PC-3 (cell line): ENCODE results near the gene PRR12. TPM values are rescaled to one million over a fixed set of nuclear protein-coding genes. Genes with fewer than 3 reads are reported as not detected.

Experiments
- ATAC-seq: fragments of 200-7000 bp; cut with Tn5 transposase; 2 replicates; pipeline ENCODE4 v1.9.1; 2020; ENCODE audit warnings: mild to moderate bottlenecking, moderate library complexity
- BruUV-seq: library from RNA; stranded (reverse); fragments of 400-500 nt; replicated peaks from 2 replicates; lab custom pipeline; 2021; lab: Mats Ljungman, UMichigan
- CTCF ChIA-PET: fragments of 300-600 bp; sonication (Branson Sonifier 250); formaldehyde crosslinking; loops from one replicate; lab custom pipeline; 2022; ENCODE audit warnings: antibody characterized with exemption; lab: Charles Lee
- POLR2A ChIA-PET: fragments of 300-600 bp; sonication (Branson Sonifier 250); formaldehyde crosslinking; loops from one replicate; lab custom pipeline; 2022; ENCODE audit warnings: antibody characterized with exemption; ENCODE audit not compliant: unreplicated experiment; lab: Charles Lee
- DNase-seq: peaks from one replicate; pipeline ENCODE4 v3.0.0-alpha.2; 2015
- H2AFZ ChIP-seq: fragments of 300-600 bp; sonication (generic); 2 replicates; pipeline ENCODE4 v1.6.0; 2016; ENCODE audit warnings: antibody characterized with exemption, low read length
- H3F3A ChIP-seq: fragments of 300-600 bp; sonication (generic); one replicate; pipeline ENCODE4 v1.6.0; 2017; ENCODE audit warnings: antibody characterized with exemption, low read length, control low read depth, mild to moderate bottlenecking; ENCODE audit not compliant: unreplicated experiment
- H3K27ac ChIP-seq: fragments of 300-600 bp; sonication (generic); 2 replicates; pipeline ENCODE4 v1.5.1; 2016; ENCODE audit warnings: mild to moderate bottlenecking, low read length
- H3K27me3 ChIP-seq: fragments of 300-600 bp; sonication (generic); 2 replicates; pipeline ENCODE4 v1.6.1; 2016; ENCODE audit warnings: low read length, mixed read lengths
- H3K36me3 ChIP-seq: fragments of 300-600 bp; sonication (generic); 2 replicates; pipeline ENCODE4 v1.6.1; 2016; ENCODE audit warnings: low read depth, mixed run types, low read length, mixed read lengths
- H3K4me1 ChIP-seq: fragments of 300-600 bp; sonication (generic); 2 replicates; pipeline ENCODE4 v1.5.1; 2016; ENCODE audit warnings: low read length; ENCODE audit not compliant: insufficient read depth
- H3K4me2 ChIP-seq: fragments of 300-600 bp; sonication (generic); 2 replicates; pipeline ENCODE4 v1.6.0; 2016; ENCODE audit warnings: low read length
- H3K4me3 ChIP-seq: fragments of 300-600 bp; sonication (generic); 2 replicates; pipeline ENCODE4 v1.5.1; 2016; ENCODE audit warnings: mild to moderate bottlenecking, low read length, mixed read lengths
- H3K79me2 ChIP-seq: fragments of 300-600 bp; sonication (generic); 2 replicates; pipeline ENCODE4 v1.6.1; 2017; ENCODE audit warnings: low read length, mixed read lengths
- H3K9ac ChIP-seq: fragments of 300-600 bp; sonication (generic); 2 replicates; pipeline ENCODE4 v1.6.0; 2016; ENCODE audit warnings: mild to moderate bottlenecking, low read length
- H3K9me2 ChIP-seq: fragments of 300-600 bp; sonication (generic); replicated peaks from 2 replicates; pipeline ENCODE4 v1.6.1; 2016; ENCODE audit warnings: mixed run types, low read length, mixed read lengths
- H3K9me3 ChIP-seq: fragments of 300-600 bp; sonication (generic); 2 replicates; pipeline ENCODE4 v1.6.1; 2016; ENCODE audit warnings: low read length, mixed read lengths
- H4K20me1 ChIP-seq: fragments of 300-600 bp; sonication (generic); 2 replicates; pipeline ENCODE4 v1.6.1; 2016; ENCODE audit warnings: low read length, mixed read lengths
- CTCF ChIP-seq: fragments of 300-600 bp; sonication (generic); conservative IDR thresholded peaks from 2 replicates; pipeline ENCODE4 v1.5.1; 2017; ENCODE audit warnings: antibody characterized with exemption, low read depth, mild to moderate bottlenecking, low read length
- EZH2 ChIP-seq: fragments of 300-600 bp; sonication (generic); IDR thresholded peaks from one replicate; pipeline ENCODE4 v1.6.1; 2017; ENCODE audit warnings: antibody characterized with exemption, mild to moderate bottlenecking, low read length; ENCODE audit not compliant: unreplicated experiment
- EZH2phosphoT487 ChIP-seq: fragments of 300-600 bp; sonication (generic); IDR thresholded peaks from 2 replicates; pipeline ENCODE4 v1.6.1; 2018; ENCODE audit warnings: mild to moderate bottlenecking, antibody characterized with exemption, low read length, borderline replicate concordance
- intact Hi-C: fragments of 100-400 bp; cut with micrococcal nuclease; formaldehyde crosslinking; loops from 2 replicates; pipeline ENCODE4 v1.9.0; 2023
- total RNA-seq: library from RNA; depleted of rRNA; stranded (reverse); fragments of >200 nt; gene quantifications from 2 replicates; pipeline ENCODE4 v1.2.3, GENCODE V29; 2014

Gene PRR12
- total RNA-seq, 1 experiment from 2014 or later: 14.6 TPM

DNA sequence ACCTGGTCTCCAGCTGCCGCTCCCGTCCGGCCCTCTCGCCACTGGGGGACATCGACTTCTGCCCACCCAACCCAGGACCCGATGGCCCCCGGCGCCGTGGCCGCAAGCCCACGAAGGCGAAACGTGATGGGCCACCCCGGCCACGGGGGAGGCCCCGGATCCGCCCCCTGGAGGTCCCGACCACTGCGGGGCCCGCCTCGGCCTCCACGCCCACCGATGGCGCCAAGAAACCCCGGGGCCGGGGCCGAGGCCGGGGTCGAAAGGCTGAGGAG lies 6.7 kb downstream of the PRR12 start:
- BruUV-seq: no TSS peak
- Histone ChIP-seq H3K9ac (no peak overlapping the region), H3F3A (no peaks in the 10 kb centered on the region), H3K4me3 (no peak overlapping the region), H3K4me1 (peaks cover 7% of the 10 kb centered on the region; the same call in 1 of the 2 replicates), H3K79me2 (peaks cover 59% of the 10 kb centered on the region), H3K36me3 (peaks cover 59% of the 10 kb centered on the region), H2AFZ (no peak overlapping the region), H4K20me1 (peaks cover 12% of the 10 kb centered on the region), H3K4me2 (no peak overlapping the region), H3K27ac (no peak overlapping the region), H3K9me3 (no peaks in the 10 kb centered on the region), H3K27me3 (no peaks in the 10 kb centered on the region), H3K9me2 (no peaks in the 10 kb centered on the region)
- intact Hi-C loops: no loop called here
- no peak for TF ChIP-seq EZH2
- no peak for ATAC-seq
- CTCF ChIA-PET: no interaction called here
- no peak for DNase-seq
- POLR2A ChIA-PET: no interaction called here

GRCh38 chr19:49599378-49600295 lies 8.7 kb downstream of the PRR12 start:
- no peaks in the 10 kb centered on the region for H3K27me3 ChIP-seq
- no peaks in the 10 kb centered on the region for H3F3A ChIP-seq
- no peaks in the 10 kb centered on the region for H3K9me3 ChIP-seq
- TF ChIP-seq EZH2 (no peak), EZH2phosphoT487 (no peak), CTCF (no peak)
- ChIA-PET CTCF (no interaction called here), POLR2A (no interaction called here)
- H4K20me1 ChIP-seq: peaks cover 6% of the 10 kb centered on the region; the same call in 1 of the 2 replicates
- intact Hi-C loops: no loop called here
- H3K27ac ChIP-seq: no peak overlapping the region
- no peak overlapping the region for H3K4me2 ChIP-seq
- peaks cover 58% of the 10 kb centered on the region for H3K79me2 ChIP-seq
- no peaks in the 10 kb centered on the region for H3K4me1 ChIP-seq
- BruUV-seq: TSS peak; percentile 13
- no peaks in the 10 kb centered on the region for H3K9me2 ChIP-seq
- no peak overlapping the region for H3K4me3 ChIP-seq
- ATAC-seq: no peak
- no peak overlapping the region for H3K9ac ChIP-seq
- no peak for DNase-seq
- H3K36me3 ChIP-seq: peaks cover 61% of the 10 kb centered on the region
- H2AFZ ChIP-seq: no peak overlapping the region

DNA sequence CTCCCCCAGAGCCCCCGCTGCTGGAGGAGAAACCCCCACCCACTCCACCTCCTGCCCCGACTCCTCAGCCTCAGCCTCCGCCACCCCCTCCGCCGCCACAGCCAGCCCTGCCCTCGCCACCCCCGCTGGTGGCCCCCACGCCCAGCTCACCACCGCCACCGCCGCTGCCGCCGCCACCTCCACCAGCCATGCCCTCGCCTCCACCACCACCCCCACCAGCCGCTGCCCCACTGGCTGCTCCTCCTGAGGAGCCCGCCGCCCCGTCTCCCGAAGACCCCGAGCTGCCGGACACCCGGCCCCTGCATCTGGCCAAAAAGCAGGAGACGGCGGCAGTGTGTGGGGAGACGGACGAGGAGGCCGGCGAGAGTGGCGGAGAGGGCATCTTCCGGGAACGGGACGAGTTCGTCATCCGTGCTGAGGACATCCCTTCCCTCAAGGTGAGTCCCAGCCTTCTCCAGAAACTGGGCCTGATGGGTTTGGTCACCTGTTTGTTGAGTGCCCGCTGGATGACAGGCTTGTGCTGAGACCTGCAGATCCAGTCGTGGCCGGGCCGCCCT lies 10.6 kb downstream of the PRR12 start:
- no peaks in the 10 kb centered on the region for H3K27me3 ChIP-seq
- ChIA-PET CTCF (no interaction called here), POLR2A (no interaction called here)
- H3K4me2 ChIP-seq: no peak overlapping the region
- peaks cover 54% of the 10 kb centered on the region for H3K36me3 ChIP-seq
- peaks cover 6% of the 10 kb centered on the region; the same call in 1 of the 2 replicates for H4K20me1 ChIP-seq
- peaks cover 65% of the 10 kb centered on the region for H3K79me2 ChIP-seq
- H2AFZ ChIP-seq: no peak overlapping the region
- H3K4me3 ChIP-seq: no peak overlapping the region
- TF ChIP-seq EZH2phosphoT487 (no peak), EZH2 (no peak), CTCF (no peak)
- H3K27ac ChIP-seq: no peak overlapping the region
- ATAC-seq (no peak), DNase-seq (no peak)
- H3K4me1 ChIP-seq: no peaks in the 10 kb centered on the region
- H3K9me2 ChIP-seq: no peaks in the 10 kb centered on the region
- no peak overlapping the region for H3K9ac ChIP-seq
- intact Hi-C loops: no loop called here
- no peaks in the 10 kb centered on the region for H3F3A ChIP-seq
- H3K9me3 ChIP-seq: no peaks in the 10 kb centered on the region
- BruUV-seq: no TSS peak
